ENCODE measurements around the gene CORO1C.
"Not testable (repeated sequence)": the region's sequence is repeated elsewhere in the genome, so short reads cannot be mapped to it uniquely, and the experiment has no call there.

Gene CORO1C

GRCh38 chr12:108752387-108752786 is 21.1 kb upstream of the CORO1C start:
- no peak for DNase-seq

- no peak for DNase-seq
Observed at GRCh38 chr12:108751821-108752220, 20.5 kb upstream of the CORO1C start.

- DNase-seq: not testable (repeated sequence)
Observed at GRCh38 chr12:108751003-108751402, 19.7 kb upstream of the CORO1C start.

- no peak for DNase-seq
Observed at GRCh38 chr12:108750526-108750925, 19.2 kb upstream of the CORO1C start.

- no peak for DNase-seq
Observed at GRCh38 chr12:108747563-108747962, 16.2 kb upstream of the CORO1C start.

- DNase-seq: no peak
Observed at GRCh38 chr12:108745641-108746040, 14.3 kb upstream of the CORO1C start.

GRCh38 chr12:108744021-108744897 is 12.9 kb upstream of the CORO1C start:
- DNase-seq: no peak

GRCh38 chr12:108738170-108738569 is 6.9 kb upstream of the CORO1C start:
- no peak for DNase-seq

- DNase-seq: no peak
Observed at GRCh38 chr12:108735855-108736254, 4.5 kb upstream of the CORO1C start.

GRCh38 chr12:108734200-108734906 is 3.0 kb upstream of the CORO1C start:
- DNase-seq: no peak

GRCh38 chr12:108733230-108733531 is 1.9 kb upstream of the CORO1C start:
- DNase-seq: not testable (repeated sequence)

- no peak for DNase-seq
Observed at GRCh38 chr12:108732489-108733229, 1.3 kb upstream of the CORO1C start.

GRCh38 chr12:108731866-108732461 is 646 bp upstream of the CORO1C start:
- peak; percentile 96 for DNase-seq

- DNase-seq: peak; percentile 32
Observed at GRCh38 chr12:108730365-108731104, 783 bp downstream of the CORO1C start.

GRCh38 chr12:108729612-108730364 is 1.5 kb downstream of the CORO1C start:
- no peak for DNase-seq

GRCh38 chr12:108728820-108729611 is 2.3 kb downstream of the CORO1C start:
- no peak for DNase-seq

GRCh38 chr12:108727868-108728735 is 3.2 kb downstream of the CORO1C start:
- no peak for DNase-seq

- no peak for DNase-seq
Observed at GRCh38 chr12:108727161-108727560, 4.2 kb downstream of the CORO1C start.

- DNase-seq: no peak
Observed at GRCh38 chr12:108724890-108725151, 6.5 kb downstream of the CORO1C start.
